HepG2 (cell line): ENCODE measurements around the gene APOL4. TPM values are rescaled to one million over a fixed set of nuclear protein-coding genes. Genes with fewer than 3 reads are reported as not detected.

Source experiments
- BCL6 ChIP-seq: IDR thresholded peaks from 2 replicates; pipeline ENCODE4 v1.6.1; 2016; ENCODE audit warnings: missing genetic modification reagents, missing compliant biosample characterization
- BRCA1 ChIP-seq: sonication (generic); formaldehyde crosslinking; IDR thresholded peaks from 2 replicates; pipeline ENCODE4 v1.4.0; 2020; ENCODE audit warnings: missing genetic modification reagents
- HNRNPUL1 ChIP-seq: fragments of 200-400 bp; formaldehyde crosslinking; IDR thresholded peaks from 2 replicates; pipeline ENCODE4 v1.6.1; 2017; ENCODE audit warnings: low read depth, mild to moderate bottlenecking, low read length, moderate library complexity
- KAT7 ChIP-seq: IDR thresholded peaks from 2 replicates; pipeline ENCODE4 v1.6.1; 2018; ENCODE audit warnings: borderline replicate concordance, missing compliant biosample characterization
- MTF2 ChIP-seq: sonication (generic); formaldehyde crosslinking; IDR thresholded peaks from 2 replicates; pipeline ENCODE4 v1.5.0; 2020; ENCODE audit warnings: missing genetic modification reagents, borderline replicate concordance
- NR1H2 ChIP-seq: sonication (generic); formaldehyde crosslinking; IDR thresholded peaks from 2 replicates; pipeline ENCODE4 v1.8.1; 2022; ENCODE audit warnings: low read depth, missing genetic modification reagents, borderline replicate concordance
- NR2F2 ChIP-seq: IDR thresholded peaks from 2 replicates; pipeline ENCODE4 v1.6.1; 2012; ENCODE audit warnings: low read depth, inconsistent platforms, borderline replicate concordance
- SYNCRIP ChIP-seq: fragments of 200-400 bp; formaldehyde crosslinking; IDR thresholded peaks from 2 replicates; pipeline ENCODE4 v1.6.1; 2018; ENCODE audit warnings: mild to moderate bottlenecking, low read depth, low read length; ENCODE audit not compliant: insufficient read depth
- U2AF1 ChIP-seq: fragments of 200-400 bp; formaldehyde crosslinking; optimal IDR thresholded peaks from 2 replicates; pipeline ENCODE3; 2017; ENCODE audit warnings: mild to moderate bottlenecking, low read depth, low read length
- YEATS4 ChIP-seq: sonication (generic); formaldehyde crosslinking; IDR thresholded peaks from 2 replicates; pipeline ENCODE4 v1.4.0; 2020; ENCODE audit warnings: missing genetic modification reagents, borderline replicate concordance
- ZBTB42 ChIP-seq: sonication (generic); formaldehyde crosslinking; IDR thresholded peaks from 2 replicates; pipeline ENCODE4 v1.5.0; 2020; ENCODE audit warnings: mild to moderate bottlenecking, missing genetic modification reagents
- ZNF230 ChIP-seq: sonication (generic); formaldehyde crosslinking; IDR thresholded peaks from 2 replicates; pipeline ENCODE4 v1.4.0; 2020; ENCODE audit warnings: mild to moderate bottlenecking, missing genetic modification reagents
- ZNF354B ChIP-seq: sonication (generic); formaldehyde crosslinking; IDR thresholded peaks from 2 replicates; pipeline ENCODE4 v1.8.0; 2022; ENCODE audit warnings: mild to moderate bottlenecking, missing genetic modification reagents
- ZNF367 ChIP-seq: sonication (generic); formaldehyde crosslinking; IDR thresholded peaks from 2 replicates; pipeline ENCODE4 v1.4.0; 2020; ENCODE audit warnings: missing genetic modification reagents, borderline replicate concordance
- ZNF562 ChIP-seq: sonication (generic); formaldehyde crosslinking; IDR thresholded peaks from 2 replicates; pipeline ENCODE4 v1.8.0; 2022; ENCODE audit warnings: missing genetic modification reagents, borderline replicate concordance
- ZNF724P ChIP-seq: sonication (generic); formaldehyde crosslinking; IDR thresholded peaks from 2 replicates; pipeline ENCODE4 v1.8.0; 2022; ENCODE audit warnings: missing genetic modification reagents, borderline replicate concordance
- ZNF746 ChIP-seq: sonication (generic); formaldehyde crosslinking; IDR thresholded peaks from 2 replicates; pipeline ENCODE4 v1.8.0; 2022; ENCODE audit warnings: mild to moderate bottlenecking, missing genetic modification reagents
- ZNF891 ChIP-seq: sonication (generic); formaldehyde crosslinking; IDR thresholded peaks from 2 replicates; pipeline ENCODE4 v1.5.0; 2020; ENCODE audit warnings: mild to moderate bottlenecking, missing genetic modification reagents
- polyA plus RNA-seq, 8 experiments: library from polyadenylated mRNA; depleted of rRNA in 3 of 8; stranded (reverse) in 7 of 8; unstranded in 1 of 8; fragments of >200 nt; fragmentation: Illumina TruSeq in 4 of 8; extraction: Trizol in 4 of 8; gene quantifications; 2 replicates each; pipeline versions ENCODE4 v1.2.1 to v1.2.3, GENCODE V29; 2011 to 2016; ENCODE audit warnings: low read depth in 4 of 8, missing spikeins in 1 of 8, mixed read lengths in 1 of 8; ENCODE audit not compliant: insufficient read depth in 1 of 8
- total RNA-seq, 5 experiments: library from RNA; depleted of rRNA; stranded (reverse); fragments of >200 nt; fragmentation: Illumina TruSeq; extraction: Trizol; gene quantifications; 2 replicates each; pipeline ENCODE4 v1.2.3, GENCODE V29; 2016; ENCODE audit warnings: low read depth in 1 of 5
- TF ChIP-seq, protein P1 (sequence below): sonication (generic); formaldehyde crosslinking; IDR thresholded peaks from 2 replicates; pipeline ENCODE4 v1.5.1; 2020; ENCODE audit warnings: missing genetic modification reagents, mild to moderate bottlenecking, borderline replicate concordance
- TF ChIP-seq, protein P2 (sequence below): sonication (generic); formaldehyde crosslinking; IDR thresholded peaks from 2 replicates; pipeline ENCODE4 v1.4.0; 2020; ENCODE audit warnings: mild to moderate bottlenecking, missing genetic modification reagents
- TF ChIP-seq, protein P3 (sequence below): sonication (generic); formaldehyde crosslinking; IDR thresholded peaks from 2 replicates; pipeline ENCODE4 v1.4.0; 2020; ENCODE audit warnings: missing genetic modification reagents
- TF ChIP-seq, protein P4 (sequence below): sonication (generic); formaldehyde crosslinking; IDR thresholded peaks from 2 replicates; pipeline ENCODE4 v1.4.0; 2020; ENCODE audit warnings: missing genetic modification reagents

APOL4 gene
- total and polyA plus RNA-seq, 2 of the 13 experiments (the other 11 are each of a cell fraction or from before 2014, with no cell fraction given): 0.77 to 2.8 TPM

DNA sequence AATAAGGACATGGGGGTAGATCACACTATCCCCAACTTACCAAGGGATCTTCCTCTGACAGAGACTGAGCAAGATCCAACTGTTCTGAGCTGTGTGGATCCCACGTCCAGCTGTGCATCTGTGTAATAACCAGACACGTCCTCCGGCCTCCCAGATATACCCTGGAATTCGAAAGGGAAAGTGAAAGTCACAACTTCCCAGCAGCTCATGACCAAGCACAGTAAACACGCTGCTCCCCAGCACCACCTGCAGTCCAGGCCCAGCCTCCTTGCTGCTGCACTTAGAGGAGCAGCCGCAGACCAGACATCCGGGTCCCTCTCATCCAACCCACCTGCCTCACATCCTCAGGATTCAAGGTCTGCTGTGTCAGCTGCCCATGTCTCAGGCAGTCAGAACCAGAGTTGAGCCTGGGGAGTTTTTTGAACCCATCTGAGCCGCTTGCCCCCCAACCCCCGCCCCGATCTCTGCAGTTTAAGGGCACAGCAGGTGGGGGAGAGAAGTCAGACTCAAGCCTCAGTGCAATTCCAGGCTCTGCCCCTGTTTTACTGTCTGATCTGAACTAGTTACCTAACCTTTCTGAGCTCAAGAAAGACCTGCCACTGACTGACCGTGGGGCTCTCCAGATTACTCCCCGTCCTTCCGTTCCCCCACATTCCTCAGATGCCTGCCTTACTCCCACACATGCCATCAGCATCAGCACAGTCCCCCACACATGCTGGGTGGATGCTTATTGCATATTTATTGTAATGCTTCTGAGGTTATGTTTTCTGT lies 38.0 kb upstream of the APOL4 start, which contains the start of gene APOL2 (continued):
- TF ChIP-seq NR2F2 (peak; percentile 4; the same call in 1 of the 2 replicates), BRCA1 (CRISPR knock-in tag) (no peak), ZNF746 (CRISPR knock-in tag) (no peak), NR1H2 (CRISPR knock-in tag) (no peak), ZBTB42 (CRISPR knock-in tag) (no peak), HNRNPUL1 (no peak), ZNF562 (CRISPR knock-in tag) (no peak), ZNF367 (CRISPR knock-in tag) (no peak), MTF2 (CRISPR knock-in tag) (no peak), SYNCRIP (no peak), ZNF354B (CRISPR knock-in tag) (no peak), ZNF724P (CRISPR knock-in tag) (no peak), KAT7 (CRISPR knock-in tag) (peak; percentile 78), ZNF891 (no peak), BCL6 (CRISPR knock-in tag) (0 out of 2 replicates have a peak, but pooled peaks have one; percentile 21), YEATS4 (CRISPR knock-in tag) (0 out of 2 replicates have a peak, but pooled peaks have one; percentile 24), ZNF230 (CRISPR knock-in tag) (no peak), U2AF1 (no peak)
- TF ChIP-seq, protein P1, sequence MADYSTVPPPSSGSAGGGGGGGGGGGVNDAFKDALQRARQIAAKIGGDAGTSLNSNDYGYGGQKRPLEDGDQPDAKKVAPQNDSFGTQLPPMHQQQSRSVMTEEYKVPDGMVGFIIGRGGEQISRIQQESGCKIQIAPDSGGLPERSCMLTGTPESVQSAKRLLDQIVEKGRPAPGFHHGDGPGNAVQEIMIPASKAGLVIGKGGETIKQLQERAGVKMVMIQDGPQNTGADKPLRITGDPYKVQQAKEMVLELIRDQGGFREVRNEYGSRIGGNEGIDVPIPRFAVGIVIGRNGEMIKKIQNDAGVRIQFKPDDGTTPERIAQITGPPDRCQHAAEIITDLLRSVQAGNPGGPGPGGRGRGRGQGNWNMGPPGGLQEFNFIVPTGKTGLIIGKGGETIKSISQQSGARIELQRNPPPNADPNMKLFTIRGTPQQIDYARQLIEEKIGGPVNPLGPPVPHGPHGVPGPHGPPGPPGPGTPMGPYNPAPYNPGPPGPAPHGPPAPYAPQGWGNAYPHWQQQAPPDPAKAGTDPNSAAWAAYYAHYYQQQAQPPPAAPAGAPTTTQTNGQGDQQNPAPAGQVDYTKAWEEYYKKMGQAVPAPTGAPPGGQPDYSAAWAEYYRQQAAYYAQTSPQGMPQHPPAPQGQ: no peak
- TF ChIP-seq, protein P2, sequence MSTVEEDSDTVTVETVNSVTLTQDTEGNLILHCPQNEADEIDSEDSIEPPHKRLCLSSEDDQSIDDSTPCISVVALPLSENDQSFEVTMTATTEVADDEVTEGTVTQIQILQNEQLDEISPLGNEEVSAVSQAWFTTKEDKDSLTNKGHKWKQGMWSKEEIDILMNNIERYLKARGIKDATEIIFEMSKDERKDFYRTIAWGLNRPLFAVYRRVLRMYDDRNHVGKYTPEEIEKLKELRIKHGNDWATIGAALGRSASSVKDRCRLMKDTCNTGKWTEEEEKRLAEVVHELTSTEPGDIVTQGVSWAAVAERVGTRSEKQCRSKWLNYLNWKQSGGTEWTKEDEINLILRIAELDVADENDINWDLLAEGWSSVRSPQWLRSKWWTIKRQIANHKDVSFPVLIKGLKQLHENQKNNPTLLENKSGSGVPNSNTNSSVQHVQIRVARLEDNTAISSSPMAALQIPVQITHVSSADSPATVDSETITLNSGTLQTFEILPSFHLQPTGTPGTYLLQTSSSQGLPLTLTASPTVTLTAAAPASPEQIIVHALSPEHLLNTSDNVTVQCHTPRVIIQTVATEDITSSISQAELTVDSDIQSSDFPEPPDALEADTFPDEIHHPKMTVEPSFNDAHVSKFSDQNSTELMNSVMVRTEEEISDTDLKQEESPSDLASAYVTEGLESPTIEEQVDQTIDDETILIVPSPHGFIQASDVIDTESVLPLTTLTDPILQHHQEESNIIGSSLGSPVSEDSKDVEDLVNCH: peak; percentile 97; the same call in 1 of the 2 replicates
- TF ChIP-seq, protein P3, sequence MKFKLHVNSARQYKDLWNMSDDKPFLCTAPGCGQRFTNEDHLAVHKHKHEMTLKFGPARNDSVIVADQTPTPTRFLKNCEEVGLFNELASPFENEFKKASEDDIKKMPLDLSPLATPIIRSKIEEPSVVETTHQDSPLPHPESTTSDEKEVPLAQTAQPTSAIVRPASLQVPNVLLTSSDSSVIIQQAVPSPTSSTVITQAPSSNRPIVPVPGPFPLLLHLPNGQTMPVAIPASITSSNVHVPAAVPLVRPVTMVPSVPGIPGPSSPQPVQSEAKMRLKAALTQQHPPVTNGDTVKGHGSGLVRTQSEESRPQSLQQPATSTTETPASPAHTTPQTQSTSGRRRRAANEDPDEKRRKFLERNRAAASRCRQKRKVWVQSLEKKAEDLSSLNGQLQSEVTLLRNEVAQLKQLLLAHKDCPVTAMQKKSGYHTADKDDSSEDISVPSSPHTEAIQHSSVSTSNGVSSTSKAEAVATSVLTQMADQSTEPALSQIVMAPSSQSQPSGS (CRISPR knock-in tag): peak; percentile 67; the same call in 1 of the 2 replicates
- TF ChIP-seq, protein P4, sequence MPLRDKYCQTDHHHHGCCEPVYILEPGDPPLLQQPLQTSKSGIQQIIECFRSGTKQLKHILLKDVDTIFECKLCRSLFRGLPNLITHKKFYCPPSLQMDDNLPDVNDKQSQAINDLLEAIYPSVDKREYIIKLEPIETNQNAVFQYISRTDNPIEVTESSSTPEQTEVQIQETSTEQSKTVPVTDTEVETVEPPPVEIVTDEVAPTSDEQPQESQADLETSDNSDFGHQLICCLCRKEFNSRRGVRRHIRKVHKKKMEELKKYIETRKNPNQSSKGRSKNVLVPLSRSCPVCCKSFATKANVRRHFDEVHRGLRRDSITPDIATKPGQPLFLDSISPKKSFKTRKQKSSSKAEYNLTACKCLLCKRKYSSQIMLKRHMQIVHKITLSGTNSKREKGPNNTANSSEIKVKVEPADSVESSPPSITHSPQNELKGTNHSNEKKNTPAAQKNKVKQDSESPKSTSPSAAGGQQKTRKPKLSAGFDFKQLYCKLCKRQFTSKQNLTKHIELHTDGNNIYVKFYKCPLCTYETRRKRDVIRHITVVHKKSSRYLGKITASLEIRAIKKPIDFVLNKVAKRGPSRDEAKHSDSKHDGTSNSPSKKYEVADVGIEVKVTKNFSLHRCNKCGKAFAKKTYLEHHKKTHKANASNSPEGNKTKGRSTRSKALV (CRISPR knock-in tag): no peak; the same call in 1 of the 2 replicates
